ENCODE measurements around the gene CHN2.

CHN2 gene

GRCh38 chr7:29479301-29480200 lies 285.0 kb downstream of the CHN2 start:
- DNase-seq, result no peak

- DNase-seq, result no peak
Observed at GRCh38 chr7:29480451-29480850, 285.9 kb downstream of the CHN2 start.

- DNase-seq, result peak in 1 of 2 experiments; percentile 30
Observed at GRCh38 chr7:29480934-29481651, 286.5 kb downstream of the CHN2 start.

- no peak for DNase-seq
Observed at GRCh38 chr7:29482056-29482455, 287.5 kb downstream of the CHN2 start.

GRCh38 chr7:29483219-29484104 lies 288.9 kb downstream of the CHN2 start:
- DNase-seq, result no peak

- no peak for DNase-seq
Observed at GRCh38 chr7:29484280-29484679, 289.7 kb downstream of the CHN2 start.

GRCh38 chr7:29485339-29486190 lies 291.0 kb downstream of the CHN2 start:
- no peak for DNase-seq

GRCh38 chr7:29486191-29486700 lies 291.7 kb downstream of the CHN2 start:
- DNase-seq, result no peak

GRCh38 chr7:29487424-29487823 lies 292.8 kb downstream of the CHN2 start:
- DNase-seq, result no peak

- DNase-seq, result no peak
Observed at GRCh38 chr7:29488203-29488970, 293.8 kb downstream of the CHN2 start.

- DNase-seq, result no peak
Observed at GRCh38 chr7:29488977-29489376, 294.4 kb downstream of the CHN2 start.

GRCh38 chr7:29490094-29490607 lies 295.6 kb downstream of the CHN2 start:
- no peak for DNase-seq

GRCh38 chr7:29494350-29494749 lies 299.8 kb downstream of the CHN2 start:
- no peak for DNase-seq

GRCh38 chr7:29495653-29496052 lies 301.1 kb downstream of the CHN2 start:
- no peak for DNase-seq

GRCh38 chr7:29496355-29497020 lies 301.9 kb downstream of the CHN2 start:
- DNase-seq, result no peak

GRCh38 chr7:29499932-29500331 lies 305.4 kb downstream of the CHN2 start:
- DNase-seq, result no peak

GRCh38 chr7:29500719-29501118 lies 306.1 kb downstream of the CHN2 start:
- no peak for DNase-seq

- DNase-seq, result no peak
Observed at GRCh38 chr7:29502133-29502532, 307.6 kb downstream of the CHN2 start.

- DNase-seq, result no peak
Observed at GRCh38 chr7:29505931-29506330, 311.4 kb downstream of the CHN2 start.

- DNase-seq, result no peak
Observed at GRCh38 chr7:29508608-29509007, 314.0 kb downstream of the CHN2 start.
